K562 (cell line): Measurements from ENCODE around the gene ITSN1. TPM values are rescaled to one million over a fixed set of nuclear protein-coding genes. Genes with fewer than 3 reads are reported as not detected.

Source experiments
- ATAC-seq: fragments of 200-7000 bp; cut with Tn5 transposase; 3 replicates; pipeline ENCODE4 v1.9.1; 2020; ENCODE audit warnings: moderate library complexity
- BruUV-seq: library from RNA; stranded (reverse); fragments of 400-500 nt; replicated peaks from 2 replicates; lab custom pipeline; 2021; lab: Mats Ljungman, UMichigan
- CTCF ChIA-PET: fragments of 300-600 bp; formaldehyde crosslinking; extraction: SDS; loops from one replicate; lab custom pipeline; 2021; ENCODE audit warnings: low intra/inter-chr PET ratio; lab: Yijun Ruan, JAX
- POLR2A ChIA-PET: fragments of 300-600, 350-650 bp; sonication (Branson Sonifier 250); formaldehyde crosslinking; extraction: SDS; loops from one replicate; lab custom pipeline; 2021; ENCODE audit warnings: antibody characterized with exemption, inconsistent platforms; lab: Yijun Ruan, JAX
- DNase-seq, 4 experiments: peaks; one replicate each; pipeline versions ENCODE4 v3.0.0 to v3.0.0-alpha.2; 2011 to 2018; ENCODE audit warnings: low spot score in 3 of 4, mixed read lengths in 3 of 4; ENCODE audit errors: extremely low read depth in 1 of 4
- FAIRE-seq: peaks from 2 replicates; lab custom pipeline; 2011; peaks lifted over from hg19 to GRCh38; lab: Jason Lieb, UNC
- H2AFZ ChIP-seq: 2 replicates; pipeline ENCODE4 v1.6.0; 2011; ENCODE audit warnings: low read depth, low read length, control low read depth, inconsistent platforms
- H3K27ac ChIP-seq: fragments of 200-600 bp; 3 replicates; pipeline ENCODE4 v1.8.0; 2011; ENCODE audit warnings: low read depth, mild to moderate bottlenecking, control low read depth, inconsistent platforms, low read length, moderate library complexity, mixed read lengths; ENCODE audit errors: extremely low read depth
- H3K27me3 ChIP-seq, 2 experiments: fragments of 300-600 bp in 1 of 2; 2 replicates in 1 of 2; 3 replicates in 1 of 2; pipeline versions ENCODE4 v1.6.0 to v1.8.0; 2011; ENCODE audit warnings: inconsistent platforms in 2 of 2, low read length in 2 of 2, mild to moderate bottlenecking in 1 of 2, mixed read lengths in 1 of 2, moderate library complexity in 1 of 2; ENCODE audit not compliant: control insufficient read depth in 2 of 2, insufficient read depth in 2 of 2
- H3K36me3 ChIP-seq: fragments of 300-600 bp; 3 replicates; pipeline ENCODE4 v1.8.0; 2011; ENCODE audit warnings: mild to moderate bottlenecking, low read length, inconsistent platforms; ENCODE audit not compliant: control insufficient read depth, insufficient read depth
- H3K4me1 ChIP-seq, 2 experiments: fragments of 200-600 bp in 1 of 2; replicated peaks in 1 of 2; 2 replicates in 1 of 2; 3 replicates in 1 of 2; pipeline versions ENCODE4 v1.5.1 to v1.8.0; 2011; ENCODE audit warnings: inconsistent platforms in 2 of 2, low read length in 2 of 2, mild to moderate bottlenecking in 1 of 2, mixed read lengths in 1 of 2, moderate library complexity in 1 of 2; ENCODE audit not compliant: control insufficient read depth in 2 of 2, insufficient read depth in 2 of 2
- H3K4me2 ChIP-seq: 2 replicates; pipeline ENCODE4 v1.6.1; 2011; ENCODE audit warnings: low read length, control low read depth, inconsistent platforms, mixed read lengths; ENCODE audit not compliant: insufficient read depth
- H3K4me3 ChIP-seq: fragments of 200-600 bp; sonication (generic), shearing (Covaris generic); 2 replicates; pipeline ENCODE4 v1.5.1; 2016; ENCODE audit warnings: control low read depth, inconsistent platforms
- H3K79me2 ChIP-seq: fragments of 200-600 bp; 3 replicates; pipeline ENCODE4 v1.8.0; 2011; ENCODE audit warnings: low read length, inconsistent platforms; ENCODE audit not compliant: control insufficient read depth, insufficient read depth
- H3K9ac ChIP-seq, 2 experiments: 2 replicates each; pipeline versions ENCODE4 v1.6.0 to v1.6.1; 2011; ENCODE audit warnings: low read depth in 2 of 2, low read length in 2 of 2, control low read depth in 1 of 2, inconsistent platforms in 1 of 2, mild to moderate bottlenecking in 1 of 2, mixed read lengths in 1 of 2; ENCODE audit not compliant: insufficient read depth in 1 of 2
- H3K9me1 ChIP-seq: one replicate; pipeline ENCODE4 v1.6.0; 2011; ENCODE audit warnings: inconsistent platforms, mild to moderate bottlenecking, low read length, moderate library complexity; ENCODE audit not compliant: control insufficient read depth, insufficient read depth
- H3K9me3 ChIP-seq: replicated peaks from 2 replicates; pipeline ENCODE4 v1.5.1; 2011; ENCODE audit warnings: low read depth, low read length, inconsistent platforms; ENCODE audit not compliant: control insufficient read depth, insufficient read depth
- H4K20me1 ChIP-seq: replicated peaks from 2 replicates; pipeline ENCODE4 v1.6.1; 2011; ENCODE audit warnings: low read length, inconsistent platforms, mixed read lengths; ENCODE audit not compliant: control insufficient read depth, insufficient read depth
- CREM ChIP-seq: IDR thresholded peaks from 2 replicates; pipeline ENCODE4 v1.6.1; 2014; ENCODE audit warnings: antibody characterized with exemption, low read depth
- HMBOX1 ChIP-seq: sonication (generic); IDR thresholded peaks from 2 replicates; pipeline ENCODE4 v1.6.1; 2016
- MCM5 ChIP-seq: fragments of 450-650 bp; IDR thresholded peaks from 2 replicates; pipeline ENCODE4 v1.6.1; 2016; ENCODE audit warnings: low read depth
- MXI1 ChIP-seq: IDR thresholded peaks from 2 replicates; pipeline ENCODE4 v1.6.1; 2011; ENCODE audit warnings: low read depth, mild to moderate bottlenecking, improper control_type of control experiment, low read length
- SETDB1 ChIP-seq: IDR thresholded peaks from one replicate; pipeline ENCODE4 v1.6.1; 2012; ENCODE audit warnings: low read length, control low read depth, inconsistent platforms
- WGBS: fragments of 100-300 bp; shearing (Covaris generic); methylation state at CpG from one replicate; pipeline ENCODE4 v1.1.6; 2016; ENCODE audit warnings: low coverage, mixed read lengths; ENCODE audit not compliant: insufficient coverage; ENCODE audit errors: missing lambda C conversion rate; 5-methylcytosine and 5-hydroxymethylcytosine counted together
- in situ Hi-C: fragments of 300-500 bp; cut with MboI; formaldehyde crosslinking; loops from 4 replicates; pipeline ENCODE4 v1.15.0; 2018; ENCODE audit warnings: inconsistent platforms, mixed read lengths
- intact Hi-C: fragments of 100-400 bp; cut with micrococcal nuclease; formaldehyde crosslinking; loops from 2 replicates; pipeline ENCODE4 v1.14.2; 2022
- polyA plus RNA-seq, 8 experiments: library from polyadenylated mRNA; depleted of rRNA in 4 of 8; stranded (reverse) in 5 of 8; unstranded in 3 of 8; fragments of >200 nt; fragmentation: Nextera tagmentation in 2 of 8; fragmentation: Illumina TruSeq in 1 of 8; extraction: Ambion mirVana in 2 of 8; extraction: Trizol in 1 of 8; gene quantifications; 2 replicates each; pipeline versions ENCODE4 v1.2.1 to v1.2.3, GENCODE V29; 2011 to 2014; ENCODE audit warnings: inconsistent platforms in 1 of 8, missing spikeins in 1 of 8
- total RNA-seq, 7 experiments: library from RNA; depleted of rRNA in 6 of 7; stranded (reverse); fragments of >200 nt in 6 of 7; fragmentation: Illumina TruSeq in 2 of 7; extraction: Trizol in 2 of 7; gene quantifications; 2 replicates each; pipeline versions ENCODE4 v1.2.1 to v1.2.3, GENCODE V29; 2011 to 2021; ENCODE audit warnings: low replicate concordance in 1 of 7
- TF ChIP-seq, protein P1 (sequence below): fragments of 450-650 bp; IDR thresholded peaks from 2 replicates; pipeline ENCODE4 v1.6.1; 2014; ENCODE audit warnings: low read depth, mild to moderate bottlenecking, moderate library complexity, borderline replicate concordance
- TF ChIP-seq, protein P2 (sequence below): sonication (generic); formaldehyde crosslinking; IDR thresholded peaks from 2 replicates; pipeline ENCODE4 v1.4.0; 2020; ENCODE audit warnings: mild to moderate bottlenecking, missing genetic modification reagents

Gene ITSN1
- total and polyA plus RNA-seq, 9 of the 15 experiments (the other 6 are each of a cell fraction or from before 2014, with no cell fraction given), result 1.1 to 12.6 (median 4.8) TPM

- no peak for ATAC-seq
- H4K20me1 ChIP-seq, result no peaks in the 10 kb centered on the region
- H2AFZ ChIP-seq, result no peak overlapping the region
- no peak for FAIRE-seq
- peaks cover 0 to 3% of the 10 kb centered on the region in 2 experiments; a peak in 2 of 5 replicates for H3K27me3 ChIP-seq
- no peaks in the 10 kb centered on the region for H3K36me3 ChIP-seq
- no peaks in the 10 kb centered on the region for H3K79me2 ChIP-seq
- no peak overlapping the region for H3K4me3 ChIP-seq
- no peaks in the 10 kb centered on the region for H3K9me3 ChIP-seq
- peaks cover 3 to 5% of the 10 kb centered on the region in 2 experiments; a peak in 1 of 5 replicates for H3K4me1 ChIP-seq
- H3K4me2 ChIP-seq, result no peak overlapping the region
- H3K9me1 ChIP-seq, result no peaks in the 10 kb centered on the region
- 37% methylated on average over 7 of the region's 7 CpGs for WGBS
- in situ Hi-C loops, result no loop called here
- CTCF ChIA-PET, result no interaction called here
- BruUV-seq, result no TSS peak
- no peak for TF ChIP-seq MXI1
- TF ChIP-seq, protein P1, sequence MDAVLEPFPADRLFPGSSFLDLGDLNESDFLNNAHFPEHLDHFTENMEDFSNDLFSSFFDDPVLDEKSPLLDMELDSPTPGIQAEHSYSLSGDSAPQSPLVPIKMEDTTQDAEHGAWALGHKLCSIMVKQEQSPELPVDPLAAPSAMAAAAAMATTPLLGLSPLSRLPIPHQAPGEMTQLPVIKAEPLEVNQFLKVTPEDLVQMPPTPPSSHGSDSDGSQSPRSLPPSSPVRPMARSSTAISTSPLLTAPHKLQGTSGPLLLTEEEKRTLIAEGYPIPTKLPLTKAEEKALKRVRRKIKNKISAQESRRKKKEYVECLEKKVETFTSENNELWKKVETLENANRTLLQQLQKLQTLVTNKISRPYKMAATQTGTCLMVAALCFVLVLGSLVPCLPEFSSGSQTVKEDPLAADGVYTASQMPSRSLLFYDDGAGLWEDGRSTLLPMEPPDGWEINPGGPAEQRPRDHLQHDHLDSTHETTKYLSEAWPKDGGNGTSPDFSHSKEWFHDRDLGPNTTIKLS, result no peak
- TF ChIP-seq, protein P2, sequence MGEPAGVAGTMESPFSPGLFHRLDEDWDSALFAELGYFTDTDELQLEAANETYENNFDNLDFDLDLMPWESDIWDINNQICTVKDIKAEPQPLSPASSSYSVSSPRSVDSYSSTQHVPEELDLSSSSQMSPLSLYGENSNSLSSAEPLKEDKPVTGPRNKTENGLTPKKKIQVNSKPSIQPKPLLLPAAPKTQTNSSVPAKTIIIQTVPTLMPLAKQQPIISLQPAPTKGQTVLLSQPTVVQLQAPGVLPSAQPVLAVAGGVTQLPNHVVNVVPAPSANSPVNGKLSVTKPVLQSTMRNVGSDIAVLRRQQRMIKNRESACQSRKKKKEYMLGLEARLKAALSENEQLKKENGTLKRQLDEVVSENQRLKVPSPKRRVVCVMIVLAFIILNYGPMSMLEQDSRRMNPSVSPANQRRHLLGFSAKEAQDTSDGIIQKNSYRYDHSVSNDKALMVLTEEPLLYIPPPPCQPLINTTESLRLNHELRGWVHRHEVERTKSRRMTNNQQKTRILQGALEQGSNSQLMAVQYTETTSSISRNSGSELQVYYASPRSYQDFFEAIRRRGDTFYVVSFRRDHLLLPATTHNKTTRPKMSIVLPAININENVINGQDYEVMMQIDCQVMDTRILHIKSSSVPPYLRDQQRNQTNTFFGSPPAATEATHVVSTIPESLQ (CRISPR knock-in tag), result no peak
- TF ChIP-seq SETDB1, result no peak
- TF ChIP-seq MCM5, result no peak
- TF ChIP-seq HMBOX1, result no peak
- TF ChIP-seq CREM, result no peak
- H3K27ac ChIP-seq, result no peak overlapping the region
- intact Hi-C loops, result no loop called here
- DNase-seq, result no peak
- H3K9ac ChIP-seq, result no peak overlapping the region
- POLR2A ChIA-PET, result interaction anchor here (0.6 to 1.2 kb wide), 2 partner anchors 9 to 13 kb away, joined by 3 to 4 read pairs; partner anchors contain the start of genes CRYZL1 and ITSN1
Measured at GRCh38 chr21:33650929-33651509, 8.7 kb downstream of the ITSN1 start.
